ENCODE measurements around the gene TMEM134.

GRCh38 chr11:67468759-67469507 is at the start of gene TMEM134:
- TF ChIP-seq CTCF (IDR thresholded peaks at IDR 0.05): peak; percentile 31 to 66 (median 45)
- TF ChIP-seq POLR2A (IDR thresholded peaks at IDR 0.05): peak in 1 of 2 donors; percentile 80

All from heart left ventricle (tissue), 13 donors.